GM18507 (cell line): ENCODE measurements around the gene ZNF664.
A peak's percentile ranks its signal among the peaks of the same experiment; 100 is the strongest.

Experiments used
- DNase-seq: peaks from one replicate; pipeline ENCODE4 v3.0.0; 2011; ENCODE audit warnings: low read depth; ENCODE audit not compliant: insufficient read length; ENCODE audit errors: extremely low spot score
- FAIRE-seq: peaks from 2 replicates; lab custom pipeline; 2011; peaks lifted over from hg19 to GRCh38; lab: Jason Lieb, UNC

The ZNF664 gene

GRCh38 chr12:123983822-123984485 lies 10.9 kb downstream of the ZNF664 start:
- no peak for DNase-seq
- peak; percentile 72 for FAIRE-seq

- DNase-seq (no peak), FAIRE-seq (no peak)
These were observed 11.9 kb downstream of the ZNF664 start for GRCh38 chr12:123984903-123985302.

- FAIRE-seq, result no peak
- no peak for DNase-seq
These were observed 13.5 kb downstream of the ZNF664 start for GRCh38 chr12:123986374-123986965.

GRCh38 chr12:123987022-123987421 lies 14.0 kb downstream of the ZNF664 start:
- no peak for FAIRE-seq
- no peak for DNase-seq

- FAIRE-seq, result no peak
- no peak for DNase-seq
These were observed 16.2 kb downstream of the ZNF664 start for GRCh38 chr12:123989168-123989567.

GRCh38 chr12:123989753-123990152 lies 16.7 kb downstream of the ZNF664 start:
- no peak for DNase-seq
- FAIRE-seq, result no peak

- FAIRE-seq (no peak), DNase-seq (no peak)
These were observed 17.5 kb downstream of the ZNF664 start for GRCh38 chr12:123990511-123990910.

GRCh38 chr12:123991372-123991951 lies 18.4 kb downstream of the ZNF664 start:
- no peak for DNase-seq
- no peak for FAIRE-seq

- DNase-seq (no peak), FAIRE-seq (no peak)
These were observed 19.3 kb downstream of the ZNF664 start for GRCh38 chr12:123992118-123992825.

- no peak for DNase-seq
These were observed 22.2 kb downstream of the ZNF664 start for GRCh38 chr12:123995023-123995748.

GRCh38 chr12:123996581-123996980 lies 23.6 kb downstream of the ZNF664 start:
- no peak for DNase-seq
- no peak for FAIRE-seq

More at GRCh38 chr12:123995023-123995748, 22.2 kb downstream of the ZNF664 start:
- FAIRE-seq, result no peak

GRCh38 chr12:123997033-123997822 lies 24.2 kb downstream of the ZNF664 start:
- FAIRE-seq (no peak), DNase-seq (no peak)

GRCh38 chr12:123997908-123998307 lies 24.9 kb downstream of the ZNF664 start:
- no peak for FAIRE-seq
- no peak for DNase-seq

GRCh38 chr12:123998344-123998990 lies 25.5 kb downstream of the ZNF664 start:
- FAIRE-seq (no peak), DNase-seq (no peak)

- no peak for FAIRE-seq
- DNase-seq, result no peak
These were observed 26.0 kb downstream of the ZNF664 start for GRCh38 chr12:123998991-123999359.

- no peak for FAIRE-seq
- DNase-seq, result no peak
These were observed 27.1 kb downstream of the ZNF664 start for GRCh38 chr12:124000111-124000510.

GRCh38 chr12:124001343-124001742 lies 28.3 kb downstream of the ZNF664 start:
- DNase-seq, result no peak
- FAIRE-seq, result no peak

- FAIRE-seq, result no peak
- no peak for DNase-seq
These were observed 29.1 kb downstream of the ZNF664 start for GRCh38 chr12:124002021-124002644.
